Neural progenitor cell (in vitro differentiated cells): Measurements from ENCODE around the gene PLAC1. TPM values are rescaled to one million over a fixed set of nuclear protein-coding genes. Genes with fewer than 3 reads are reported as not detected.

Experiments used
- DNase-seq: peaks from one replicate; pipeline ENCODE4 v3.0.0-alpha.2; 2016; ENCODE audit warnings: low spot score
- H2AFZ ChIP-seq: fragments of 200-600 bp; sonication (generic); replicated peaks from 2 replicates; pipeline ENCODE4 v1.6.1; 2016; ENCODE audit warnings: antibody characterized with exemption
- H3F3A ChIP-seq: fragments of 200-600 bp; sonication (generic); 2 replicates; pipeline ENCODE4 v1.6.1; 2016; ENCODE audit warnings: antibody characterized with exemption, low read depth
- H3K27ac ChIP-seq: fragments of 200-600 bp; sonication (generic); 2 replicates; pipeline ENCODE4 v1.5.1; 2016; ENCODE audit warnings: mild to moderate bottlenecking
- H3K27me3 ChIP-seq: fragments of 200-600 bp; sonication (generic); 2 replicates; pipeline ENCODE4 v1.6.1; 2016; ENCODE audit warnings: mild to moderate bottlenecking, moderate library complexity
- H3K36me3 ChIP-seq: fragments of 200-600 bp; sonication (generic); 2 replicates; pipeline ENCODE4 v1.5.1; 2016
- H3K4me1 ChIP-seq: fragments of 200-600 bp; sonication (generic); 2 replicates; pipeline ENCODE4 v1.6.1; 2016; ENCODE audit warnings: mixed run types
- H3K4me2 ChIP-seq: fragments of 200-600 bp; sonication (generic); 2 replicates; pipeline ENCODE4 v1.6.1; 2016
- H3K4me3 ChIP-seq: fragments of 200-600 bp; sonication (generic); 2 replicates; pipeline ENCODE4 v1.5.1; 2016
- H3K79me2 ChIP-seq: fragments of 200-600 bp; sonication (generic); 2 replicates; pipeline ENCODE4 v1.6.1; 2016; ENCODE audit warnings: low read depth
- H3K9ac ChIP-seq: fragments of 200-600 bp; sonication (generic); 2 replicates; pipeline ENCODE4 v1.6.1; 2016
- H3K9me3 ChIP-seq: fragments of 200-600 bp; sonication (generic); 2 replicates; pipeline ENCODE4 v1.5.1; 2016; ENCODE audit warnings: low read depth
- H4K20me1 ChIP-seq: fragments of 200-600 bp; sonication (generic); 2 replicates; pipeline ENCODE4 v1.6.1; 2016; ENCODE audit warnings: low read depth
- H3K27ac Mint-ChIP-seq: 3 replicates; pipeline ENCODE4 v1.8.0; 2021; ENCODE audit warnings: mixed read lengths
- H3K27me3 Mint-ChIP-seq: 2 replicates; pipeline ENCODE4 v1.8.0; 2022; ENCODE audit warnings: low read depth, mild to moderate bottlenecking, inconsistent platforms, moderate library complexity, mixed read lengths; ENCODE audit not compliant: insufficient read depth
- H3K36me3 Mint-ChIP-seq: 3 replicates; pipeline ENCODE4 v1.8.0; 2021; ENCODE audit warnings: mixed read lengths
- H3K4me1 Mint-ChIP-seq: 3 replicates; pipeline ENCODE4 v1.8.0; 2021; ENCODE audit warnings: mixed read lengths
- H3K4me3 Mint-ChIP-seq: 3 replicates; pipeline ENCODE4 v1.8.0; 2021; ENCODE audit warnings: mild to moderate bottlenecking, moderate library complexity, mixed read lengths
- H3K9me3 Mint-ChIP-seq: 3 replicates; pipeline ENCODE4 v1.8.0; 2020; ENCODE audit warnings: mixed read lengths
- EZH2 ChIP-seq: fragments of 200-600 bp; sonication (generic); IDR thresholded peaks from 2 replicates; pipeline ENCODE4 v1.6.1; 2017; ENCODE audit warnings: antibody characterized with exemption, mild to moderate bottlenecking, moderate library complexity
- EZH2phosphoT487 ChIP-seq: fragments of 200-600 bp; sonication (generic); IDR thresholded peaks from 2 replicates; pipeline ENCODE4 v1.6.1; 2017; ENCODE audit warnings: antibody characterized with exemption
- total RNA-seq: library from RNA; depleted of rRNA; stranded (reverse); fragments of >200 nt; gene quantifications from 2 replicates; pipeline ENCODE4 v1.2.3, GENCODE V29; 2015; ENCODE audit warnings: low replicate concordance
- TF ChIP-seq, protein P1 (sequence below): fragments of 200-600 bp; sonication (generic); IDR thresholded peaks from 2 replicates; pipeline ENCODE4 v1.5.1; 2017; ENCODE audit warnings: antibody characterized with exemption, mild to moderate bottlenecking

Gene PLAC1
- total RNA-seq, 1 donor from 2014 or later, result not detected

DNA sequence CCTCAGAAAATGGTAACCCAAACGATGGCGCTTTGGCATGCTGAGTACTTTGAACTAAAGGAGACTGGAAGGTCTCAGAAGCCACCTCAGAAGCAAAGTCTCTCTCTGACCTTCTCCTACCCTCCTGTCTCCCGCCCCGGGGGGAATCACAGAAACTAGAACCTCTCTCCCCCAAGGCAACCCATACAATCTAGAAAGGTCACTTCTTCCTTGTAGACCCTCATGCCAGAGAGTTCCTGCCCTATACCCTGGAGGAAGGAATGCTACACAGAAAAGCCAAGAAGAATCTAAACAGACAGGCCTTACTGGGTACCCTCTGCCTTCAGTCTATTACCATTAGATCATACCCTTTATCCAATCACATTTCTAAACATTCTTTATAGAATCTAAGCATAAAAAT, 8.5 kb downstream of the PLAC1 start:
- Histone ChIP-seq H4K20me1 (no peaks in the 10 kb centered on the region), H3K4me3 (no peak overlapping the region), H3K4me1 (no peaks in the 10 kb centered on the region), H3K36me3 (no peaks in the 10 kb centered on the region), H3K27me3 (no peaks in the 10 kb centered on the region), H3K79me2 (no peaks in the 10 kb centered on the region), H2AFZ (no peak overlapping the region), H3K9me3 (no peaks in the 10 kb centered on the region), H3F3A (no peaks in the 10 kb centered on the region), H3K4me2 (no peak overlapping the region), H3K9ac (no peak overlapping the region), H3K27ac (no peak overlapping the region)
- no peak for DNase-seq
- H3K9me3 Mint-ChIP-seq, result no peaks in the 10 kb centered on the region
- TF ChIP-seq EZH2phosphoT487, result no peak
- TF ChIP-seq, protein P1, sequence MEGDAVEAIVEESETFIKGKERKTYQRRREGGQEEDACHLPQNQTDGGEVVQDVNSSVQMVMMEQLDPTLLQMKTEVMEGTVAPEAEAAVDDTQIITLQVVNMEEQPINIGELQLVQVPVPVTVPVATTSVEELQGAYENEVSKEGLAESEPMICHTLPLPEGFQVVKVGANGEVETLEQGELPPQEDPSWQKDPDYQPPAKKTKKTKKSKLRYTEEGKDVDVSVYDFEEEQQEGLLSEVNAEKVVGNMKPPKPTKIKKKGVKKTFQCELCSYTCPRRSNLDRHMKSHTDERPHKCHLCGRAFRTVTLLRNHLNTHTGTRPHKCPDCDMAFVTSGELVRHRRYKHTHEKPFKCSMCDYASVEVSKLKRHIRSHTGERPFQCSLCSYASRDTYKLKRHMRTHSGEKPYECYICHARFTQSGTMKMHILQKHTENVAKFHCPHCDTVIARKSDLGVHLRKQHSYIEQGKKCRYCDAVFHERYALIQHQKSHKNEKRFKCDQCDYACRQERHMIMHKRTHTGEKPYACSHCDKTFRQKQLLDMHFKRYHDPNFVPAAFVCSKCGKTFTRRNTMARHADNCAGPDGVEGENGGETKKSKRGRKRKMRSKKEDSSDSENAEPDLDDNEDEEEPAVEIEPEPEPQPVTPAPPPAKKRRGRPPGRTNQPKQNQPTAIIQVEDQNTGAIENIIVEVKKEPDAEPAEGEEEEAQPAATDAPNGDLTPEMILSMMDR, result no peak
- TF ChIP-seq EZH2, result no peak
- H3K36me3 Mint-ChIP-seq, result no peaks in the 10 kb centered on the region
- no peak overlapping the region for H3K4me3 Mint-ChIP-seq
- no peak overlapping the region for H3K27ac Mint-ChIP-seq
- peaks cover 2% of the 10 kb centered on the region for H3K27me3 Mint-ChIP-seq
- H3K4me1 Mint-ChIP-seq, result no peaks in the 10 kb centered on the region

DNA sequence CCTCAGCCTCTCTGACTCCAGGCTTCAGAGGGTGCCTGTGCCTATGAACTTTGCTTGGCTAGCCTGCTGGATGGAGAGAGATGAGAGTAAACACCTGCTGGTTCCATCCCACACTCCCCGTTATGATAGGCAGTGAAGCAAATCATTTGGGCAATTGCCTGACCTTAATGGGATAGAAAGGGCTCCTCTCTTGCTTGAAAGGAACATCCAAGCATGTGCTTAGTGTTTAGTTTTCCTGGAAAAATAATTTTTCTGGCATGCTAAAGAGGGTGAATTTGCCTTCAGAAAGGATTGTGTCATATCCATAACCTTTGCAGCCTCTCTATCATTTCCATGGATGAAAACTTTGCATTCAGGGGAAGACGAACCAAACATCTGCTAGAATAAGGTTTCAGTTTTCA, 10.8 kb downstream of the PLAC1 start:
- Mint-ChIP-seq H3K4me1 (no peaks in the 10 kb centered on the region), H3K27me3 (peaks cover 2% of the 10 kb centered on the region), H3K4me3 (no peak overlapping the region), H3K36me3 (no peaks in the 10 kb centered on the region), H3K9me3 (no peaks in the 10 kb centered on the region), H3K27ac (no peak overlapping the region)
- no peaks in the 10 kb centered on the region for H3K79me2 ChIP-seq
- H3K9me3 ChIP-seq, result no peaks in the 10 kb centered on the region
- TF ChIP-seq, protein P1, result no peak
- TF ChIP-seq EZH2 (no peak), EZH2phosphoT487 (no peak)
- H3K27ac ChIP-seq, result no peak overlapping the region
- H3F3A ChIP-seq, result no peaks in the 10 kb centered on the region
- no peak overlapping the region for H3K9ac ChIP-seq
- H3K36me3 ChIP-seq, result no peaks in the 10 kb centered on the region
- H3K4me1 ChIP-seq, result no peaks in the 10 kb centered on the region
- no peaks in the 10 kb centered on the region for H3K27me3 ChIP-seq
- H2AFZ ChIP-seq, result no peak overlapping the region
- H3K4me3 ChIP-seq, result no peak overlapping the region
- H4K20me1 ChIP-seq, result no peaks in the 10 kb centered on the region
- H3K4me2 ChIP-seq, result no peak overlapping the region
- DNase-seq, result no peak

DNA sequence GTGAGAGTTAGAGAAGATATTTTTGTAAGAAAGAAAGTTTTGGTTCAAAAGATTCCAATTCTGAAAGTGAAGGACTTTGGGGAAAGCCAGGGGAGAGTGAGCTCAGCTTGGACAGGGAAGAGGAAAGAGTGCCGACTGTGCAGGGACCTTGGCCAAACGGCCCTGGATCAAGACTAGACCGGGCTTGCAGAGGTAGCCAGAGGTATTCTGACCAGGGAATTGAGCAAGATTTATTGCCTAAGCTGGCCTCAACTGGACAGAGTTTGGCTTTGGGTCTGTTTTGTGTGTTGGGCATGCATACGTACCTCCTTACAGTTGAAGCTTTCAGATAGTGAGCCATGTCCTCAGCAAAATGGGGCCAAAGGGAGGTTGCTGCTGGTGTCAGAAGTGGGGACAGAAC, 11.6 kb downstream of the PLAC1 start:
- Mint-ChIP-seq H3K36me3 (no peaks in the 10 kb centered on the region), H3K4me1 (no peaks in the 10 kb centered on the region), H3K9me3 (no peaks in the 10 kb centered on the region), H3K4me3 (no peak overlapping the region), H3K27me3 (peaks cover 2% of the 10 kb centered on the region), H3K27ac (no peak overlapping the region)
- DNase-seq, result no peak
- no peaks in the 10 kb centered on the region for H3K79me2 ChIP-seq
- no peaks in the 10 kb centered on the region for H3K36me3 ChIP-seq
- no peak overlapping the region for H3K9ac ChIP-seq
- no peaks in the 10 kb centered on the region for H3K27me3 ChIP-seq
- no peak overlapping the region for H3K4me2 ChIP-seq
- H3K27ac ChIP-seq, result no peak overlapping the region
- H3K9me3 ChIP-seq, result no peaks in the 10 kb centered on the region
- no peaks in the 10 kb centered on the region for H3F3A ChIP-seq
- TF ChIP-seq EZH2, result no peak
- TF ChIP-seq, protein P1, result no peak
- TF ChIP-seq EZH2phosphoT487, result no peak
- H3K4me1 ChIP-seq, result no peaks in the 10 kb centered on the region
- H4K20me1 ChIP-seq, result no peaks in the 10 kb centered on the region
- no peak overlapping the region for H3K4me3 ChIP-seq
- no peak overlapping the region for H2AFZ ChIP-seq
